ENCODE results near the gene MAP3K5. TPM values are rescaled to one million over a fixed set of nuclear protein-coding genes. Genes with fewer than 3 reads are reported as not detected.
A peak's percentile ranks its signal among the peaks of the same experiment; 100 is the strongest.

The MAP3K5 gene
- total RNA-seq, 6 donors from 2014 or later = 26.4 to 45.1 (median 41.8) TPM

- no peak for TF ChIP-seq CTCF (IDR thresholded peaks at IDR 0.05)
- TF ChIP-seq POLR2A (IDR thresholded peaks at IDR 0.05) = no peak
- TF ChIP-seq EP300 (IDR thresholded peaks at IDR 0.05) = no peak
- WGBS, 2 donors = 85 to 99% methylated on average over 4 of the region's 4 CpGs
- peaks cover 15 to 23% (median 22%) of the 10 kb centered on the region in 4 donors for H3K4me1 ChIP-seq
Observed at GRCh38 chr6:136721467-136721866, 70.8 kb downstream of the MAP3K5 start.

DNA sequence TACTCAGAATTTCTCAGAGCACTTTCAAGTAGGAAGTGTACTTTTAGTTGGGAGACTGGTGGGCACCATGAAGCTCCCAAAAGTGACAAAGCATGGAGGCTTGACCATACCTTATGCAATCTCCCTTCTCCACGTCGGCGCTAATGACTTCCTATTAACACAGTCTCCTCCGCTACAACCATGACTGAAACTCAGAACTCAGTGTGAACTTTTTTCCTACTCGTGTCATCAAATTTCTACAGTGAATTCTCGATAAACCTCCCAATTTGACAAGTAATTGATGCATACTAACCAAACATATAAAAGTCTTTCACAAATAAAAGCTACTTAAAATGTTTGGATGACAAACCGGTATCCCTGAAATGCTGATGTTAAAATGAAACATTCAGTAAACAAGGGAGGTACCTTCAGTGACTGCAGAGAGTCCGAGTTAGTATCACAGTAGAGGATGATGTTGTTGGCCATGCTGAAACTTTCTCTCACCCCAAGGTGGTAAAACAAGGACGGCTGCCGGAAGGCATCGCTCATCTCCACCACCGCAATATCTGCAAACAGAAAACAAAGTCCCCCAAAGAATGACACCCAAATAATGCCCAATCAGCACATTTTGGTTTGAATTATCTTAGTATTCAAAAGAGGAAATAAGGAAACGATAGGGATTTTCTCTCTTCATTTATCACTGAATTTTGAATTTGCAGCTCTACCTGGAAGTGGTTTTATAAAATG, 72.1 kb downstream of the MAP3K5 start:
- DNase-seq (no peak), ATAC-seq (ENCODE audit: low FRiP score in 2 of 2) (peak in 1 of 2 donors; percentile 63)
- Histone ChIP-seq H3K27ac (no peak overlapping the region), H3K4me3 (no peak overlapping the region), H3K27me3 (no peaks in the 10 kb centered on the region), H3K4me1 (peaks cover 21 to 29% (median 27%) of the 10 kb centered on the region in 4 donors), H3K9me3 (no peaks in the 10 kb centered on the region), H3K36me3 (no peaks in the 10 kb centered on the region)
- no peak for TF ChIP-seq EP300 (IDR thresholded peaks at IDR 0.05)
- no peak for TF ChIP-seq CTCF (IDR thresholded peaks at IDR 0.05)
- TF ChIP-seq POLR2AphosphoS5 (IDR thresholded peaks at IDR 0.05) = no peak
- 75 to 89% methylated on average over 13 of the region's 13 CpGs for WGBS, 2 donors

More at GRCh38 chr6:136721467-136721866, 70.8 kb downstream of the MAP3K5 start:
- no peak overlapping the region for H3K27ac ChIP-seq
- no peaks in the 10 kb centered on the region for H3K9me3 ChIP-seq
- no peak overlapping the region for H3K4me3 ChIP-seq
- no peak for ATAC-seq (ENCODE audit: low FRiP score in 2 of 2)
- no peaks in the 10 kb centered on the region for H3K36me3 ChIP-seq
- no peaks in the 10 kb centered on the region for H3K27me3 ChIP-seq
- no peak for DNase-seq

DNA sequence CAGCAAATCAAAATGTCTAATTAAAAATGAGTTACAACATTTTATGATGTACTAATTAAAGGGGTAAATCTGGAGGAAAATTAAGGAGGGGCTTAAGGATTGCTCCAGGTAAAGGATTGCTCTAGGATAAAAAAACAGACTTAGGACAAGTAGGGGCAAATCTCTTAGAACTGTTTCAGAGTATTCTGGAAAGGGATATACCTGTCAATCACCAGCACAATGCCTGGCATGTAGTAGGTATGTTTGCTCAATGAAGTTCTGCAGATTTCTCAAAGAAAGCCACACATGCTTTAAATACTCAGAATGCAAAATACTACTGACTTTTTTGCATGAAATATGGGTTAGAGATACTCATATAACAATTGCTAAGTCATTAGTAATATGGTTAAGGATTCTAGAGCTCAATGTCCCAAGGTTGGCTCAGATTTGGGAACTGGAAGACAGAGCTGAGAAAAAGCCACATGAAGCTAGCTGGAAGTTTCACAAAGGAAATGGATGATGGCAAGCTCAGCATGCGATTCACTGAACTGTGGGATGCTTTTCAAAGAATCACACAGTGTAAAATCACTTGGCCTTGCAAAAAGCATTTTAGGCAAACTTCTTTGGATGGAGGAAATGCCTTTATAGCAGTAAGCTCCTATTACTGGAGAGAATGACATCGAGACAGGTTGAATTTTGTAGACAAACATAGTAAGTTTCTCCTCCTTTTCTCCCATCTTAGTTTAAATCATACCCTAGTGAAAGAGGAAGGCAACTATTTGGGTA, 72.8 kb downstream of the MAP3K5 start:
- Histone ChIP-seq H3K27me3 (no peaks in the 10 kb centered on the region), H3K36me3 (no peaks in the 10 kb centered on the region), H3K4me1 (peaks cover 21 to 29% (median 27%) of the 10 kb centered on the region in 4 donors), H3K27ac (no peak overlapping the region), H3K4me3 (no peak overlapping the region), H3K9me3 (no peaks in the 10 kb centered on the region)
- DNase-seq (no peak), ATAC-seq (ENCODE audit: low FRiP score in 2 of 2) (no peak)
- no peak for TF ChIP-seq EP300 (IDR thresholded peaks at IDR 0.05)
- no peak for TF ChIP-seq POLR2AphosphoS5 (IDR thresholded peaks at IDR 0.05)
- TF ChIP-seq POLR2A (IDR thresholded peaks at IDR 0.05) = no peak
- TF ChIP-seq CTCF (IDR thresholded peaks at IDR 0.05) = no peak
- 68% methylated on average over 2 of the region's 2 CpGs for WGBS, 2 donors

GRCh38 chr6:136718476-136718875, 73.8 kb downstream of the MAP3K5 start:
- Histone ChIP-seq H3K27me3 (no peaks in the 10 kb centered on the region), H3K4me1 (peaks cover 21 to 29% (median 27%) of the 10 kb centered on the region in 4 donors), H3K9me3 (no peaks in the 10 kb centered on the region), H3K4me3 (no peak overlapping the region), H3K36me3 (no peaks in the 10 kb centered on the region), H3K27ac (peak overlapping the region in 1 of 4 donors; percentile 27)
- 44 to 63% methylated on average over 1 of the region's 1 CpG for whole genome bisulfite sequencing, 2 donors
- ATAC-seq (ENCODE audit: low FRiP score in 2 of 2) (no peak), DNase-seq (no peak)
- TF ChIP-seq POLR2A (IDR thresholded peaks at IDR 0.05) (no peak), CTCF (IDR thresholded peaks at IDR 0.05) (no peak), POLR2AphosphoS5 (IDR thresholded peaks at IDR 0.05) (no peak), EP300 (IDR thresholded peaks at IDR 0.05) (no peak)
